Heart right ventricle (tissue), 16 donors: ENCODE results near the gene C17orf107. TPM values are rescaled to one million over a fixed set of nuclear protein-coding genes. Genes with fewer than 3 reads are reported as not detected.
A peak's percentile ranks its signal among the peaks of the same experiment; 100 is the strongest.
"Not testable (repeated sequence)": the region's sequence is repeated elsewhere in the genome, so short reads cannot be mapped to it uniquely, and the experiment has no call there.

ENCODE experiments used
- ATAC-seq, 8 donors: fragments of 200-7000 bp; cut with Tn5 transposase; one replicate each; pipeline ENCODE4 v1.9.1; 2020; ENCODE audit warnings: mild to moderate bottlenecking in 8 of 8, moderate library complexity in 8 of 8, moderate number of reproducible peaks in 1 of 8
- DNase-seq, 2 donors: peaks; one replicate each; pipeline ENCODE4 v3.0.0-alpha.2; 2020
- H3K27ac ChIP-seq, 10 donors: fragments of 200-600 bp; sonication (generic) in 2 of 10; one replicate each; pipeline versions ENCODE4 v1.5.0 to v1.8.0; 2020 to 2022; ENCODE audit warnings: mild to moderate bottlenecking in 3 of 10
- H3K27me3 ChIP-seq, 7 donors: fragments of 200-600 bp; one replicate each; pipeline ENCODE4 v1.8.0; 2021 to 2022; ENCODE audit warnings: mild to moderate bottlenecking in 2 of 7
- H3K36me3 ChIP-seq, 9 donors: fragments of 200-600 bp; sonication (generic) in 1 of 9; one replicate each; pipeline versions ENCODE4 v1.5.0 to v1.8.0; 2020 to 2022; ENCODE audit warnings: mild to moderate bottlenecking in 2 of 9
- H3K4me1 ChIP-seq, 9 donors: fragments of 200-600 bp; sonication (generic) in 1 of 9; one replicate each; pipeline versions ENCODE4 v1.5.0 to v1.8.0; 2020 to 2022; ENCODE audit warnings: mild to moderate bottlenecking in 4 of 9
- H3K4me3 ChIP-seq, 10 donors: fragments of 200-600 bp; sonication (generic) in 2 of 10; one replicate each; pipeline versions ENCODE4 v1.5.0 to v1.8.0; 2020 to 2022; ENCODE audit warnings: mild to moderate bottlenecking in 7 of 10, moderate library complexity in 2 of 10
- H3K9me3 ChIP-seq, 11 donors: fragments of 200-600 bp in 10 of 11; sonication (generic) in 2 of 11; one replicate each; pipeline versions ENCODE4 v1.5.0 to v1.8.0; 2013 to 2022; ENCODE audit warnings: mild to moderate bottlenecking in 2 of 11, control low read depth in 1 of 11, moderate library complexity in 1 of 11
- WGBS, 2 donors: extraction: QIAGEN DNeasy Blood & Tissue Kit; methylation state at CpG; one replicate each; pipeline ENCODE4 v1.1.7; 2013; ENCODE audit warnings: inconsistent platforms in 1 of 2; 5-methylcytosine and 5-hydroxymethylcytosine counted together
- intact Hi-C, 10 donors: fragments of 100-400 bp; cut with DNase I; formaldehyde crosslinking; loops; one replicate each; pipeline versions ENCODE4 v1.11.1 to v1.14.2; 2022
- polyA plus RNA-seq, 2 donors: library from polyadenylated mRNA; stranded (reverse); fragments of 200-250 nt; gene quantifications; one replicate each; pipeline ENCODE4 v1.2.3, GENCODE V29; 2013
- total RNA-seq, 10 donors: library from RNA; stranded (reverse); fragmentation: NEBNext Ultra II Directional in 3 of 10; extraction: Animal tissue kit (Norgen Biotek cat#: 25700) in 3 of 10; gene quantifications; one replicate each; pipeline versions ENCODE4 v1.2.1 to v1.2.4, GENCODE V29; 2021 to 2023
- TF ChIP-seq, protein P1 (sequence below), 9 donors: fragments of 200-600 bp; sonication (generic) in 2 of 9; IDR thresholded peaks; one replicate each; pipeline versions ENCODE4 v1.5.0 to v1.8.0; 2021 to 2022; ENCODE audit warnings: antibody characterized with exemption in 9 of 9, mild to moderate bottlenecking in 5 of 9, moderate library complexity in 1 of 9
- donor health status: Arrhythmogenic right ventricular cardiomyopathy.
- donor health status: ischemic (EF 13 %, LVEDD 7.1; RV severe dilation, severe dysfunction).
- donor health status: healthy with polysubstance abuse.
- donor health status: DM: no; HTN: yes; CAD: no.
- donor health status: DM: no; HTN: no; CAD: no.
- donor health status: ischemic (EF 25% LVEDD 6.9; RV normal size, moderate dysfunction).
- donor health status: ischemic (EF 25% LVEDD 5.7; RV mildly dilated, moderate dysfunction).
- donor health status: healthy.
- donor health status: DM: yes; HTN: yes; CAD: no.
- donor health status: Ischemic cardiomyopathy.
- donor health status: ischemic (EF 35%, LVEDD 5.7; RV mildly dilated, moderate dysfunction).
- donor health status: nonischemic (EF 11% LVEDD 7.7; RV severe dilation, severe dysfunction).
- donor health status: DM: yes; HTN: yes; CAD: no.
- donor health status: PGD.
- donor health status: ischemic (EF 29% LVEDD 5.4; RV normal size, mild dysfunction).
- donor health status: nonischemic (EF 23%, LVEDD 6.1; RV moderate dilation, normal function).

Gene C17orf107
- total and polyA plus RNA-seq, 12 donors = 0.28 to 0.86 (median 0.44) TPM; not detected in 1

DNA sequence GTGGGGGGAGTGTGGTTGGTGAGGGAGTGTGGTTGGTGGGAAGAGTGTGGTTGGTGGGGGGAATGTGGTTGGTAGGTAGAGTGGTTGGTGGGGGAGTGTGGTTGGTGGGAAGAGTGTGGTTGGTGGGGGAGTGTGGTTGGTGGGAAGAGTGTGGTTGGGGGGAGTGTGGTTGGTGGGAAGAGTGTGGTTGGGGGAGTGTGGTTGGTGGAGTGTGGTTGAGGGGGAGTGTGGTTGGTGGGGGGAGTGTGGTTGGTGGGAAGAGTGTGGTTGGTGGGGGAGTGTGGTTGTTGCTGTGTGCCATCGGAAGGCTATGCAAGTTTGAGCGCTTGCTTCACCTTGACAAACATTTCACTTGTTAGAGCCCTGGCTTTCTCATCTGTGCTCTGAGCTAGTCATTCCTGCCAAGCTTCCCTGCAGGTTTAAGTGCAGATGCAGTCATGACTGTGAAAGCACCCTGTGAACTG is 46.1 kb upstream of the C17orf107 start:
- Histone ChIP-seq H3K4me1 (peaks cover under 1 to 62% (median 34%) of the 10 kb centered on the region in 9 donors), H3K4me3 (no peak overlapping the region), H3K27ac (no peak overlapping the region), H3K27me3 (no peaks in the 10 kb centered on the region), H3K36me3 (peaks cover 0 to 11% (median 0%) of the 10 kb centered on the region in 9 donors), H3K9me3 (no peaks in the 10 kb centered on the region)
- intact Hi-C loops = no loop called here
- 79 to 93% methylated on average over 2 of the region's 2 CpGs for WGBS, 2 donors
- TF ChIP-seq, protein P1, sequence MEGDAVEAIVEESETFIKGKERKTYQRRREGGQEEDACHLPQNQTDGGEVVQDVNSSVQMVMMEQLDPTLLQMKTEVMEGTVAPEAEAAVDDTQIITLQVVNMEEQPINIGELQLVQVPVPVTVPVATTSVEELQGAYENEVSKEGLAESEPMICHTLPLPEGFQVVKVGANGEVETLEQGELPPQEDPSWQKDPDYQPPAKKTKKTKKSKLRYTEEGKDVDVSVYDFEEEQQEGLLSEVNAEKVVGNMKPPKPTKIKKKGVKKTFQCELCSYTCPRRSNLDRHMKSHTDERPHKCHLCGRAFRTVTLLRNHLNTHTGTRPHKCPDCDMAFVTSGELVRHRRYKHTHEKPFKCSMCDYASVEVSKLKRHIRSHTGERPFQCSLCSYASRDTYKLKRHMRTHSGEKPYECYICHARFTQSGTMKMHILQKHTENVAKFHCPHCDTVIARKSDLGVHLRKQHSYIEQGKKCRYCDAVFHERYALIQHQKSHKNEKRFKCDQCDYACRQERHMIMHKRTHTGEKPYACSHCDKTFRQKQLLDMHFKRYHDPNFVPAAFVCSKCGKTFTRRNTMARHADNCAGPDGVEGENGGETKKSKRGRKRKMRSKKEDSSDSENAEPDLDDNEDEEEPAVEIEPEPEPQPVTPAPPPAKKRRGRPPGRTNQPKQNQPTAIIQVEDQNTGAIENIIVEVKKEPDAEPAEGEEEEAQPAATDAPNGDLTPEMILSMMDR (IDR thresholded peaks at IDR 0.05) = no peak
- DNase-seq = no peak
- no peak for ATAC-seq

DNA sequence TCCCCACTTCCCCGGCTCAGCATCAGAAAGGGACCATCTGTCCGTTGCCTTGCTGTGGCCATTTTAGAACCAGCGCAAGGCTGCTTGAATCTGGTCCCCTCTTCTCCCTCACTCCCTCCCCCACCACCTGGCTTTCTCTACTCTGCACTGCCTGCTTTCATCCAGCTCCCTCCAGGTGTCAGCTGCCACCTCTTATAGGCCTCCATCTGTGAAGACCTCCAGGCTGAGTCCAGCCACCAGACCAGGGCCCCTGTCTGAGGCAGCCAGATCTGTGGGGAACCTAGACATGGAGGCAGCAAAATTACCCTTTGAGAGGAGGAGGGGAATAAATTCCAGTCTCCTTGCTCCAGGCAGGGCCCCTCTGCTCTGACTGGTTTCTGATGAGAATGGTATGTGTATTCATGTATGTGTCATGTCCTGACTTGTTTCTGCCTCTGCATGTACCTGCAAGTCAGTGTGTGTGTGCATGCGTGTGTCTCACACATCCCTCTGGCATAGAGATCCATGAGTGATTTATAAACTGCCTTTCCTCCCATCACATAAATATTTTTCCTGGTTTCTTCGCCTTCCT is 45.1 kb upstream of the C17orf107 start:
- DNase-seq = no peak
- Histone ChIP-seq H3K27me3 (no peaks in the 10 kb centered on the region), H3K9me3 (no peaks in the 10 kb centered on the region), H3K4me3 (no peak overlapping the region), H3K4me1 (peaks cover 8 to 63% (median 40%) of the 10 kb centered on the region in 9 donors), H3K27ac (peak overlapping the region in 2 of 10 donors; percentile 0 to 10), H3K36me3 (peaks cover 0 to 11% (median 0%) of the 10 kb centered on the region in 9 donors)
- no peak for ATAC-seq
- intact Hi-C loops = no loop called here
- TF ChIP-seq, protein P1 (IDR thresholded peaks at IDR 0.05) = no peak
- WGBS, 2 donors = 95 to 97% methylated on average over 5 of the region's 5 CpGs

DNA sequence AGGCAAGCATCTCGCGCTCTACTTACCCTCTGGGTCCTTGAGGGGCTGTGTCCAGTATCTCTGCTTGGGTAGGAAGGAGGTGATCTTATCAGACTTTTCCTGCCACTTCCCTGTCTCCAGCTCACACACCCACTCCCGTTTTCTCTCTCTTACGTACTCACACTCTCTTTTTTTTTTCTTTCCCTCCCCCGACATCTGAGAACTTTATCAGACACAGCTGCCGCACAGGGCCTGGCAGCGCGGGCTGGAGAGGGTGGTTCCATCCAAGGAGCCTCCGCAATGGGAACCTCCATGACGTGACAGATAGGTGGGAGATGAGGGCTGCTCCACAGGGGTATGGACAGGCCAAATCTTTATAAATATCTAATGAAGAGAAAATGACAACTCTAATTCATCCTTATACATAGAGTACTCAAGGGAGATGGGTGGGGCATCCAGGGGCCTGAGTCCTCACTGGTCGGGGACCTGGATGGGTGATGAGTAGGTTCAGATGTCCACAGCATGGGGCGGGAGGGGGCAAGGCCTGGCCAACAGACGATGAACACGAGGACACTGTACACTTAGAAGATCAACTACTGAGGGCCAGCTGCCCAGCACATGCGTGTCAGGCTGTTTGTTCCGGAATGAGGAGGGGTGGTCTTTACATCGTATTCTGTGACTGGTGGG is 42.9 kb upstream of the C17orf107 start:
- DNase-seq (no peak), ATAC-seq (peak in 1 of 8 donors; percentile 21)
- WGBS, 2 donors = 73 to 82% methylated on average over 17 of the region's 17 CpGs
- Histone ChIP-seq H3K9me3 (no peaks in the 10 kb centered on the region), H3K27me3 (no peaks in the 10 kb centered on the region), H3K36me3 (peaks cover 0 to 17% (median 0%) of the 10 kb centered on the region in 9 donors), H3K4me1 (peaks cover 8 to 63% (median 43%) of the 10 kb centered on the region in 9 donors), H3K4me3 (no peak overlapping the region), H3K27ac (peak overlapping the region in 7 of 10 donors; percentile 28 to 88 (median 65))
- TF ChIP-seq, protein P1 (IDR thresholded peaks at IDR 0.05) = no peak
- intact Hi-C loops = no loop called here

DNA sequence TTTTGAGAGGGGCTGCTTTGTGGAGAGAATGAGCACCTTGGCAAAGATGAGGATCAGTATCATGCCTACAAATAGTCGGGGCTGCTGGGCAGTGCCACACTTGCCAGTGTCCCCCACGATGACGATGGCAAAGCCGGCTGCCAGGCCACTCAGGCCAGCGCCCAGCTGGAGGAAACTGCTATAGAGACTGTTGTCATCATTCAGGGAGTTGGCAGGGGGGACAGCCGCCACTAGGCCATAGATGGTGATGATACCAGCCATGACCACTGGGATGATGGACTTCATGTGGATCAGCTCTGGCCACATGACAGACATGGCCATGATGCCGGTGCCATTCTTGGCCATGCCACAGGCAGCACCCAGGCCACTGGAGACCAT is 42.4 kb upstream of the C17orf107 start:
- H3K36me3 ChIP-seq = peaks cover 0 to 20% (median 0%) of the 10 kb centered on the region in 9 donors
- no peak overlapping the region for H3K4me3 ChIP-seq
- peak overlapping the region in 8 of 10 donors; percentile 31 to 88 (median 68) for H3K27ac ChIP-seq
- intact Hi-C loops = no loop called here
- no peak for DNase-seq
- peaks cover 8 to 65% (median 43%) of the 10 kb centered on the region in 9 donors for H3K4me1 ChIP-seq
- 87% methylated on average over 7 of the region's 7 CpGs for WGBS, 2 donors
- TF ChIP-seq, protein P1 (IDR thresholded peaks at IDR 0.05) = no peak
- no peaks in the 10 kb centered on the region for H3K27me3 ChIP-seq
- ATAC-seq = no peak
- H3K9me3 ChIP-seq = no peaks in the 10 kb centered on the region

DNA sequence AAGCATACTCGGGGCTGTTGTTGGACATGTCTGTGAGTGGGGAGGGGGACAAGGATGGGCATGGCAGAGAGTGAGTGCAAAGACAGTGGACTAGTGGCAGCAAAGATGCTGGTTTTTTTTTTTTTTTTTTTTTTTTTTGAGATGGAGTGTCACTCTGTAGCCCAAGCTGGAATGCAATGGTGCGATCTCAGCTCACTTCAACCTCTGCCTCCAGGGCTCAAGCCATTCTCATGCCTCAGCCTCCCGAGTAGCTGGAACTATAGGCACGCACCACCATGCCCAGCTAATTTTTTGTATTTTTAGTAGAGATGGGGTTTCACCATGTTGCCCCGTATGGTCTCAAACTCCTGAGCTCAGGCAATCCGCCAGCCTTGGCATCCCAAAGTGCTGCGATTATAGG is 42.0 kb upstream of the C17orf107 start:
- H3K4me1 ChIP-seq = peaks cover 8 to 61% (median 43%) of the 10 kb centered on the region in 9 donors
- H3K4me3 ChIP-seq, H3K9me3 ChIP-seq, DNase-seq, ATAC-seq, H3K27me3 ChIP-seq, intact Hi-C loops: not testable (repeated sequence)
- peaks cover 0 to 20% (median 0%) of the 10 kb centered on the region in 9 donors for H3K36me3 ChIP-seq
- H3K27ac ChIP-seq = peak overlapping the region in 9 of 10 donors; percentile 31 to 88 (median 73)
- WGBS, 2 donors = 90 to 92% methylated on average over 7 of the region's 7 CpGs
